Upper lobe of left lung (tissue), 4 donors: ENCODE results near the gene MEGF11.

Experiments used
- CTCF ChIP-seq, 6 experiments: fragments of 450-650 bp in 4 of 6; fragments of 200-600 bp in 2 of 6; sonication (generic) in 2 of 6; IDR thresholded peaks; one replicate each; pipeline ENCODE4 v1.5.1; 2016 to 2019; ENCODE audit warnings: antibody characterized with exemption in 6 of 6
- EP300 ChIP-seq, 4 donors: sonication (generic); formaldehyde crosslinking; IDR thresholded peaks; one replicate each; pipeline ENCODE4 v1.5.1; 2017; ENCODE audit warnings: antibody characterized with exemption in 4 of 4, control low read depth in 2 of 4

- no peak for TF ChIP-seq CTCF (IDR thresholded peaks at IDR 0.05)
- TF ChIP-seq EP300 (IDR thresholded peaks at IDR 0.05) = no peak
Measured at GRCh38 chr15:65863106-65863505, 390.4 kb downstream of the MEGF11 start.
